H4 (cell line): ENCODE results near the gene EPHB3. TPM values are rescaled to one million over a fixed set of nuclear protein-coding genes. Genes with fewer than 3 reads are reported as not detected.
"Not testable (repeated sequence)": the region's sequence is repeated elsewhere in the genome, so short reads cannot be mapped to it uniquely, and the experiment has no call there.

Experiments
- DNase-seq: peaks from one replicate; pipeline ENCODE4 v3.0.0-alpha.2; 2015; ENCODE audit warnings: low spot score
- total RNA-seq: library from RNA; depleted of rRNA; stranded (reverse); fragments of >200 nt; shearing (Covaris generic); gene quantifications from 2 replicates; pipeline ENCODE4 v1.2.3, GENCODE V29; 2014

The EPHB3 gene
- total RNA-seq, 1 experiment from 2014 or later = 2.0 TPM

DNA sequence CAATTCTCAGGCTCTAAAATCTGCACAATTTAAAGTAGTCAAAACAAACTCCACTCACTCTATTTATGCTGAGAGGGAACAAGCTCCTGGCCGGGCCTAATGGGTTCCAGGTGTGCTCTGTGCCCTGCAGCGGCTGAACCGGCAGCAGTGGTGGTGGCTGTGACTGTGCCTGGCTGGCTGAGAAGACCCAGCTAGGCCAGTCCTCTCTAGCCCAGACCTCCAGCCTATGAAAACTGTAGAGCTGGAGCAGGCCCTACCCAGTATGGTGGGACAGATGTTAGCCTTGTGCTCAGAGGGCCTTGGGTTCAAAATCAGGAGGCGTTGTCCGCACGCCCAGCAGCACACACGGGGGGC lies 37.0 kb downstream of the EPHB3 start:
- DNase-seq = no peak

DNA sequence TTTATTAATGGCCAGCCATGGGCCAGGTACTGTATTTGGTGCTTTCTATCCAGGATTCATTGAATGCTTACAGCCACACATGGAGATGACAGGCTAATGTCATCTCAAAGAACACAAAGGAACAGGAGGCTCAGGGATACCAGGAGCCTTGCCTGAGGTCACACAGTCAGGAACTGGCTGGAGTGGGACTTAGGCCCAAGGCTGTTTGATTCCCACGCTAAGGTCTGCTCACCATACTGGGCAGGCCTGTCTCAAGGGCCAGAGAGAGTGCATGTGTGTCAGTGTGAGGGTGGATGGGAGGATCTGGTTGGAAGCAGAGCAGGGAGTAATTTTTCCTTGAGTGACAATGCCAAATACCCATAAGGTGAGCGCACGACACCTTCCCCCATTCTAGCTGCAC lies 37.6 kb downstream of the EPHB3 start:
- DNase-seq = no peak

DNA sequence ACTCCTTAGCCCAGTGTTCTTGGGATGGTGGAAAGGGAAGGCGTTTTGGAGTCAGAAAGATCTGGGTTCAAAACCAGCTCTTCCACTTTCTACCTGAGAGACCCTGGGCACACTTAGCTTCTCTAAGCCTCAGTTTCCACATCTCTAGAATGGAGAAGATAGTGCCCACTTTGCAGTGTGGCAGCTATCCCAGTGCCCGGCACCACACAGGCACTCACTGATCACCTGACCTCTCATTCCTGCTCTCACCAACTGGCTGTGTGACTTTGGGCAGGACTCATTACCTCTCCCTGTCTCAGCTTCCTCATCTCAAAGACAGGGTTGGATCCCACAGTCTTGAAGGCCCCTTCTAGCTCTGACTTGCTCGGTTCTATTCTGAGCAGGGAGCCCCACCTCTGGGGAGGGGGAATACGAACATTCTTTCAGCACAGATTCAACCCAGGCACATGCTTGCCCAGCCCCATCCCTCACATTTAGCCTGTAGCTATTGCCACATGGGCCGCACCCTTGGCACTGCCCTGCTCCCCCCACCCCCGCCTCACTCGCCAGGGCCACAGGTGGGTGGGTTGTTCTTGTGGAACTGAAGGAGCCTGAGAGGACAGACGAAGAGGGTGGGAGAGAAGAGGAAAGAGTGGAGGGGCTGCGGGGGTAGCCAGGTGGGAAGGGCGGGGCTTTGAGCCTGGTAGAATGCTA lies 39.2 kb downstream of the EPHB3 start:
- no peak for DNase-seq

DNA sequence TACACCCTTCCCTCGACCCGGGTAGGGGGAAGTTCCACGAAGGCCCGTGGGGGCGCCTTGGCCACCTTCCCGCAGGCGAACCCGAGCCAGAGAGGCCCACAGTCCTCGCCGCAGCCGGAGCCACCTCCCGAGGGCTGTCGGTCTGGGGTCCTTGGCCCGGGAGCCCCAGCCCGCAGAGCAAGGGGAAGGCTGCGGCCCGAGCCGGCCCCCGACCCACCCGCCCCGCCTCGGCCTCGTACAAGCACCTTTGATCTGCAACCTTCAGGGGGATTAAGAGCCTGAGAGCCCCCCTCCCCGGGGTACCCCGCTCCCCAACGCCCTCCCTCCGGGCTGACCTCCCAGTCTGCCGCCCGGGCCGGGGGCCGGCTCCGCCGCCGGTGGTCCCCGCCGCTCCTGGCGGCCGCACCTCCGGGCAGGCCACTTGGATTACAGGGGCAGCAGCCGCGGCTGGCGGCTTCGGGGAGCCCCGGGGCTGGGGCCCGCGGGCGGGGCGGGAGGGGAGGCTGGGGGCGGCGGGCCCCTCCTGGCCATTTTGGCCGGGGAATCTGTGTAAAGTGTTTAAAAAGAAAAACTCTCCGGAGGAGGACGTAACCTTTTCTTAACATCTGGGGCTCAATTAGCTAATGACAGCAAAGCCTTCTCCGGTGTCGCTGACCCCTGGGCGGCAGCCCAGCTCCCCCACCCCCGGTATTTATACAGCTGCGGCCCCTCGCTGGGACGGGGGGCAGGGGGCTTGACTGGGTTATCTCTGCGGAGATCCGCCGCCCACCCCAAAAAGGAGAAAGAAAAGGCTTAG lies 40.2 kb downstream of the EPHB3 start:
- DNase-seq = no peak

DNA sequence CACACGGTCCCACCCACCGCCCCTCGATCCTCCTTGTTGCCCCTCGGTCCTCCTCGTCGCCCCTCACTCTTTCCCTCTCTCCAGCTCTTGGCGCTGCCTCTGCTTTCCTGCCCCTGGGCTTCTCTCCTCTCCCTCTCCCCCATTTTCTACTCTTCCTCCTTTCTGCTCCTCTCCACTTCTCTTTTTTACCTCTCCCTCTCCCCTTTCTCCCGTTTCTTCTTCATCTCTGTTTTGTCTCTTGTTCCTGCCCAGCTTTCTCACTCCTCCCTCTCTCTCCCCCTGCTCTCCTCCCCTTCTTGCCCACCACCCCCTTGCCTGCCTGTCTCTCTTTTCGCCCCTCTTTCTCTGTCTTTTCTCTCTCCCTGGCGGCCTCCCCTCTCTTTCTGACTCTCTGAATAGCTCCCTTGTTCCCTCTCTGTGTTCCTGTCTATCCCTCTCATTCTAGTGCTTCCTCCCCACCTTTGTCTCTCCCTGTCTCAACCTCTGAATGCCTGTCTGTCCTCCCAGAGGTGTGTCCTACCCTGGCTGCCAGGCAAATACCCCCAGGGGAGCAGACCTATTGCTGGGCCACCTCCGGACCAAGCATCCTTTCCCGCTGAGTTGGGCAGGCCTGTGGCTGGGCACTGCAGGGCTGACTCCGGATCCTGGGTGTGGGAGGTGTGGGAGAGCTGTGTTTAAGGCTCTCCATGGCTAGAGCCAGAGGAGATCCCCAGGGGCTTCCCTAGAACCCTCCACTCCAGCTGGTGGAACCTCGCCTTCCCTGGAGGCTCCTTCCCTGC lies 41.0 kb downstream of the EPHB3 start:
- DNase-seq = no peak

DNA sequence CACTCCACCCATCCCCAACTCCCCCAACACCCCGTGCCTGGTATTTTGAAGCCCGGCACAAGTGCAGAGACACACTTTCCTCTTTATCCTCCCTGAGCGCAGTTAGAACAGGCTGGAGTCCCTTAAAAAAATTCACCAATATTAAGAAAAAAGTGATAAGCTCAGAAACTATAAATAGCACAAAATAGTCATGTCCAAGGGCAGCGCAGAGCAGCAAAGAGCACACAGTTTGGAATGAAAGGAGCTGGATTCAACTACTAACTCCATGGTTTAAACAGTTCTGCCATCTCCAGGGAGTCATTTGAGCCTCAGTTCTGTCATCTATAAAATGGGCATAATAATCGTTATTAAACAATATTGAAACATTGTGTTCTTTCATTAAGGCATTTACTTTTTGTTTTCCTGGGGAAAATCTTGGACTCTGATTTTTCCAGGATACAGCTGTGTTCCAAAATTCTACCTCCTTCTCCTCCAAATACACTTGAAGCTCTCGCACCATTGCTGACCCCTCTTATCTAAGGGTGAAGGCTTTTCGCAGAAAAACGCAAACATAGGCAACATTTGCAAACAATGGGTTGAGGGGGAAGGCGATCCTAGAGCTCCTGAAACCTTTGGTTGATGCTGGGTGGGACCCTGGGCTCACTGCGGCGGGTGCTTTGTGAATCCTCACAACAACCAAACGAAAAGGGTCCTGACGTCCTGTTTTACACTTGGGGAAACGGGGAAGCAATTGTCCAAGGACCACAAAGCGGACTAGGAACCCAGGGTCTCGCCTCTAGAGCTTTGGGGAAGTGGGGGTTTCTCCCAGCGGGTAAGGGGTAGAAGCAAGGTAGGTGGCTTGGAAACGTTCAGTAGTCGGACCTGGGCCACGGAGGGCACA lies 41.8 kb downstream of the EPHB3 start:
- no peak for DNase-seq

DNA sequence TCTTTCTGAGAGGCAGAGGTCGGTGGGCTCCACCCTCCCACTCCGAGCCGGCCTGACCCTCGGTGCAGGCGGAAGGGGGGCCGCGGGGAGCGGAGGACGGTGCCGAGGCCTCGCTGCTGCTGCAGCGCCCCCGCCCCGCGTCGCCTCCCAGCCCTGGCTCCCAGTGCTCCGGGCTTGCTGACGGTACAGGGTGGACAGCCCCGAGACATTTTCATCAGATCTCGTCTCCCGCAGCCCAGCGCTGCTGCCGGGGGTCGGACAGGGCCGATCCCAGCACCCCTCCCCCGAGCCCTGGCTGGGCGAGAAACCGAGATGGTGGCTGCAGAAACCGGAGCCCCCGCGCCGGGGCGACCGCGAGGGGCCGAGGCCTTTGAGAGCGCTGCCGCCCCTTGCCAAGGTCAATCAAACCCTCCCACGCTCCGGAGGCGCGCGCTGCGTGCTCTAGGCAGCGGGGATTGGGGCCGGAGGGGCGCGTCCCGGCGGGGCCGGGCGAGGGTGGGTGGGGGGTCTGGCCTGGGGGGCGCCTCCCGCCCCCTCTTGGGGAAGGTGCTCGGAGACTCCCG lies 42.5 kb downstream of the EPHB3 start:
- DNase-seq = no peak

DNA sequence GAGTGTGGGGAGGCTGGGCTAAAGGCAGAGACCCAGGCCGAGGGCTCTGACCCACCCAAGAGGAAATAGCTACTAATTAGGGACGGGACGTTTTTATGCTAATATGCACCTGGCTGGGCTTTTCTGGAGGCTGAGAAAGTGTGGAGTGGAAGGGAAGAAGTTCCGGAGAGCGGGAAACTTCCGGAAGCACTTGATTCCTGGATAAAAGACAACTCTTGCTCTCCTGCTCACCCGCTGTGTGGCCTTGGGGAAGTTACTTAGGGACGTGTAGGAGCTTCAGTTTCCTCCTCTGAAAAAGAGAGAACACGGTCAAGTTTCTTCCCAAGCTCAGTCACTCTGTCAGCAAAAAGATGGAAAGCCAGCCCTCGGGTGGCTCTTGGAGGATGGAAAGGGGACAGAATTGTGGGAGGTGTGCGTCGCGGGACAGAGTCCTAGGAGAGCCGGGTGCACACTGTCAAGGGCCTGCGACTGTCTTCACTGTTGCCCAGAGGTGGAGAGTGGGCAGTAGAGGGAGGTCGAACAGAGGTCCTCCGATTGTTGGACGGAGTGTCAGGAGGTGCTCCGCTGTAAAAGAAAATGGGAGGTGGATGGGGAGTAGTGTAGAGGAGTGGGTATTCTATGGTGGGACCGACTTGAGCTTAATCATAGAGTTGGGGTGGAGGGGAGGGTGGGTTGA lies 43.2 kb downstream of the EPHB3 start:
- DNase-seq = no peak

DNA sequence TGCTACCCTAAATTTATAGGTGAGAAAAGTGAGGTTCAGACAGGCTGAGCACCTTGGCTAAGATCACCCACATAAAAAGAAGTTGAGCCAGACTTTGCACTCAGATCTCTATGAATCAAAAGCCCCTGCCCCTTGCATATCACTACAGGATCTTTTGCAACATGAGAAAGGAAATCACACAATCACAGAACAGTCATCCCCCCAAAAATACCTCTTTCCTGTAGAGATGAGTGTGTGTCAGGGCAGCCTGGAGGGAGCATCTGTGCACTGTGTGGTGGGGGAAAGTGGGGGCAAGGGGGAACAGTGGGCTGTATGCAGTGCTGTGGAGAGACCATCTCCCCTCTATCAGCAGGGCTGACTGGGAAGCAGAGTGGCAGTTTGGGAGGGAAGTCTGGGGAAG lies 46.6 kb downstream of the EPHB3 start:
- DNase-seq = no peak

DNA sequence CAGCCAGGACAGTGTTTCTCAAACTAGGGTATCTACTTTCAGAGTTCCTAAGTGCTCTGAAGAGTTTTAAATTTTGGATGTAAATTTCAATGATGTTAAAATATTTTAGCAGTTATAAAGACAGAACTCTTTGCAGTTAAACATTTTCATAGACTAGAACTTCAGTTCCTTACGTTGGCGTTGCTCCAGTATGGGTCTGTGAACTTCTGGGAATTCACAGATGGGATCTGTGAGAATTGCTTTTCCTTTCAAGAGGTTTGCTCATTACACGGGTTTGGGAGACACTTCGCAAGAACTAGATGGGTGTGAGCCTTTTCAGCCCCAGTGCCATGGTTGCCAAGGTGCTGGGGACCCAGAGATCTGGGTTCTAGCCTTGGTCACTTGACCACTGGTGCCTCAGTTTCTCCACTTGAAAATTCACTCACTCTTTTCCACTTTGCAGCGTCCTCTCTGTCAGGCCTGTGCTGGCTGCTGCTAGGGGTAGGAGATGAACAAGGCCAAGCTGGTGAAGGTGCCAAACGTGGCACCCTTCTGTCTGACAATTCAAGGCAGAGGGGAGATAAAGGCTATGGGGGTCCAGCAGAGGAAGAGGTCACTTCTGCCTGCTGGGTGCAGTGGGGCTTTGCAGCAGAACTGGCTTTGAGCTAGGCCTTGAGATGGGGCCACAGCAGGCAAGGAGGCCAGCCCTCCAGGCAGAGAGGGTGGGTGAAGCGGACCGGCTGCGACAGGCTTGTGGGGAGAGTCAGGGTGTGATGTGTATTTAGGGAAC lies 48.1 kb downstream of the EPHB3 start:
- DNase-seq = no peak

DNA sequence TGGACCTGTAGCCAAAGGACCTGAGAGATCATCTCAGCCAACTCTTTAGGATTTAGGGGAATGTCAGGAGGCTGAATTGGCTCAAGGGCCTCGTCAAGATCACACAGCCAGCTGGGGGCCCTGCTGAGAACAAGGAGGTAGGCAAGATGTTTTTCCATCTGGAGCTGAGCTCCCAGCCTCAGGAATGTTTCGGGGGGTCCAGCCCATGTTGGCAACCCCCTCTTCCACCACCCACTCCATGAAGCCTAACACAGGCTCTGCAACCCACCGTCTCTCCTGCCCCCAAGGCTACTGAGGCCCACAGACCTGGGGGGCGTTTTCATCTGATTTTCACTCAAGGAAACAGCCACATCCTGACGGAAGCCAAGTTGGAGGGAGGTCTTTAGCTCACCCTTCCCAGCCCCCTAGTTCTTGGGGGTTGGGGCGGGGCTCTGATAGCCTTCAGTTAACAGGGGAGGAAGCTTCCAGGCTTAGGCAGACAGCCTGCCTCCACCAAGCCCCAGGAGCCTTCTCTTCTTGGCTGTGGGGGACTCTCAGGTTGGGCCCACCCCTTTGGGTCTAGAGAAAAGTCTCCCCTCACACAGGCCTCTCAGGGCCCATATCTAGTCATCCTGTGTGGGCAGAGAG lies 48.8 kb downstream of the EPHB3 start:
- DNase-seq = no peak

DNA sequence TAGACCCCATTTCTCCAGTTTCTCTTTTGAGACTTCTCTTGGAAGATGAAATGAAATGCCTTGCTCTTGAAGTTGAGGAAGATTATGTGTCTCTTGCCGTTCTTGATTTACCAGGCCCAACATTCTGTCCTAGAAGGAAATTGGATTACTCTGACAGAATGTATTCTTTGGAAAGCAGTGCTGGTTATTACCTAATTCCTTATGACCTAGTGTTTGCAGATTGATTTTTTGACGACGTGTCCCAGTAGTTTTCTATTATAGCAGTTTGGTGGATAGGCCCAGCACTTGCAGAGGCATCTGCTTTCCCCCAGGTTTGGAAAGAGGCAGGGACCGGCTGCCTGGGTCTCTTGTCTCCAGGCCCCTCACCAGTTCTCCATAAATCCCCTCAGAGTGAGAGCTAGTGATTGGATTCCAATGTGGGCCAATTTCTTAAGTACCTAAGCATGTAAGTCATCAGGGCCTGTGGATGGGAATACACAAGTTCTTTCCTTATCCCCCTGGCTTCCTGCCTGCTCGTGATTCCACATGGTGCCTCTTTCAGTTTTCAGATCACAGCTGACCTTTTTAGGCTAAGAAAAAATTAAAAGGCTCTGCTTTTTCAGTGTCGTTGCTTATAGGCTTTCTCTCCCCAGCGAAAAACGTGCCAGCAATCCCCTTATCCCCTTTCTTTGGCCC lies 50.2 kb downstream of the EPHB3 start:
- no peak for DNase-seq

DNA sequence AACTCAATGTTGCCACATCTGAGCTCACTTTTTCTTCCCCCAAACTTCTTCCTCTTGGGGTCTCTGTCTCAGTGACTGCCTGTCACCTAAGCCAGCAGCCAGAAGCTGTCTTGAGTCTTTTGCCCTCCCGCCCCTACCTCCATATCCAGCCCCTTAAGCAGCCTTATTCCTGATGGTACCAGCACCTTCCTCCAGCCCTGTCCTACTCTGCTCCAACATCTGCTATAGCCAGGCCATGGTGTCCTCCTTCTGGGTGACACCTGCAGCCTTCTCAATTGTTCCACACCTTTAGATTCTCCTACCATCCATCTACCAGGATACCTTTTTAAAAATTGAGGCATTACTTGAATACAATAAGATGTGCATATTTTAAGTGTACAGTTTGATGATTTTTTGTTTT lies 53.8 kb downstream of the EPHB3 start:
- no peak for DNase-seq

DNA sequence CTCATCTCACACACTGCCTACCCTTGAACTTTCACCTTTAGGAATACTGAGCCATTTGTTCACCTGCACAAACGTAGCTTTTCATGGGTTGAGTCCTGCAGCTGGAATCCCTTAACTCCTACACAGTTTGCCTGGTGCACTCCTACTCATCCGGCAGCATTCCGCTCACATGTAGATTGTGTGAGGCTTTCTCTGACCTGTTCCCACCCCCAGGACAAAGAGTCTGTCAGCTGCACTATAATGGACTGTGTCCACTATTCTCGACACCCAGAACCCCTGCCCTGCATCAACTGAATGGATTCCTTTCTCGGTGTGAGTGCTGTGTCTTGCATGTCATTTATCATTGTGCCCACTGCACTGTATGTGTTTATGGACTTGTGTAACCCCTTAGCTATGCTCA lies 54.9 kb downstream of the EPHB3 start:
- no peak for DNase-seq

DNA sequence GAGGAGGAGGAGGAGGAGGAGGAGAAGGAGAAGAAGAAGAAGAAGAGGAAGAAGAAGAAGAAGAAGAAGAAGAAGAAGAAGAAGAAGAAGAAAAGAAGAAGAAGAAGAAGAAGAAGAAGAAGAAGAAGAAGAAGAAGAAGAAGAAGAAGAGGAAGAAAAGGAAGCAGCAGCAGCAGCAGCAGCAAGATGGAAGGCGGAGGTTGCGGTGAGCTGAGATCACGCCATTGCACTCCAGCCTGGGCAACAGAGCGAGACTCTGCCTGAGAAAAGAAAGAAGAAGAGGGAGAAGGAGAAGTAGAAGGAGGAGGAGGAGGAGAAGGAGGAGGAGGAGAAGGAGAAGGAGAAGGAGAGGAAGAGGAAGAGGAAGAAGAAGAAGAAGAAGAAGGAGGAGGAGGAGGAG lies 55.7 kb downstream of the EPHB3 start:
- DNase-seq = not testable (repeated sequence)

DNA sequence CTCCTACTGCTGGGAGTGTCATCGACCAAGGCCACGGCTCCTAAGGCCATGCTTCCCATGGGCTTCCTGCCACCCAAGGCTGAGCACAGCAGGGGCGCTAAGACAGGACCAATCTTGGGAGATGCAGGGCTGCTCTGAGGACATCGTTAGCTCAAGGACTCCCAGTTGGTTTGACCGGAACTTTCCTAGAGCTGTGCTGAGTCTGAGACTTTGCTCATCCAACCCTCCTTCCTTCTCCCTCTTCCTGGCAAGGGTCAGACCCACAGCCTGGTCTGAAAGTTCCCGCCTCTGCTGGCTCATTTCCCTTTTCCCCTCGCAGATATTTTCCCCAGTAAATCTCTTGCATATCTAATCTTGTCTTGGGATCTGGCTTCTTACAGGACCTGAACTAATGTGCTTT lies 57.2 kb downstream of the EPHB3 start:
- no peak for DNase-seq

DNA sequence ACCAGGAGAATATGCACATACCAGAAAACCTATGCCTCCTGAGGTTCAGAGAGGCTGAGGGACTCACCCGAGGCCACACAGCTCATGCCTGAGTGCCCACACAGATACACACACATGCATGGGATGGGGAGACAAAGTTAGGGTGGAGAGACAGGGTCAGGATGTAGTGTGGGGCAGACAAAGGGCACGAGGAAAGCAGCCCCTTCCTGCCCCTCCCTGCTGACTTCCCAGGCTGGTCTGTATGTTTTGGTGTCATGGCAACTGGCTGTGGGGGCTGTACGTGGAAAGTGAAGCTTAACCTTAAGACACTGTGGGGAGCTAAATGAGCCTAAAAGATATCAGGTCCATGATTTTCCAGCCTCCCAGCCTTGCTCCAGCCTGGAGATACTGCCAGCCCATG lies 57.8 kb downstream of the EPHB3 start:
- no peak for DNase-seq

DNA sequence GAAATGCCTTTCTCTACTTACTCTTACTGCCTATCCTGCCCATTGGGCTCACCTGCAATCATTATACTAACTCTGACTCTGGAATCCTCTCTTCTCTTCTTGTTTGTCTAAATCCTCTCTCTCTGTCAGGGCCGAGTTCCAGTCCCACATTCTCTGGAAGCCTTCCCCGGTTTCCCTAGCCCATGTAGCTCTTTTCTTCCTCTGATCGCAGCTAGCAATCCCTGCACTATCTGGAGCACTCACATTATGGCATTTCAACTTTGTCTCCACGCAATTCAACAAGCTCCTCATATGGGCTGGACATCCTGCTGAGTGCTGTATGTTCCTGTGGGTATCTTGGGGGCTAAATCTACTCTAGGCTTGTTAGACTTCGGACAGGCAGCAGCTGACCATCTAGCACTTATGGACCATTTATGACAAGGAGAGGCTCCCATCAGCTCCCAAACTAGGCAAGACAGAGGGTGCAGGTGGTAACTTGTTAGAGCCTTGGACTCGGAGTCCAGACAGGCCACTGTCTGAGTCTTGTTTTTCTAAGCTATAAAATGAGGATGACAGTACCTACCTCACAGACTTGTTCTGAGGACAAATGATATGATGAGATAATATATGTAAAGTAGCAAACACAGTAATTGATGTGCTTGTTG lies 58.3 kb downstream of the EPHB3 start:
- DNase-seq = no peak
